Measurements from ENCODE around the gene CAMKMT. TPM values are rescaled to one million over a fixed set of nuclear protein-coding genes. Genes with fewer than 3 reads are reported as not detected.

The CAMKMT gene
- total RNA-seq, 4 donors from 2014 or later, result 9.8 to 33.0 (median 18.7) TPM

GRCh38 chr2:44705356-44705755 lies 343.6 kb downstream of the CAMKMT start:
- no peaks in the 10 kb centered on the region for H3K27me3 ChIP-seq
- no peak overlapping the region for H3K4me3 ChIP-seq
- no peaks in the 10 kb centered on the region for H3K4me1 ChIP-seq
- H3K36me3 ChIP-seq, result no peaks in the 10 kb centered on the region
- H3K9me3 ChIP-seq, result no peaks in the 10 kb centered on the region
- TF ChIP-seq POLR2A (IDR thresholded peaks at IDR 0.05), result no peak
- TF ChIP-seq CTCF (IDR thresholded peaks at IDR 0.05), result no peak
- no peak overlapping the region for H3K27ac ChIP-seq
- DNase-seq, result no peak

GRCh38 chr2:44705876-44706480 lies 344.2 kb downstream of the CAMKMT start:
- H3K36me3 ChIP-seq, result no peaks in the 10 kb centered on the region
- H3K4me3 ChIP-seq, result no peak overlapping the region
- no peak overlapping the region for H3K27ac ChIP-seq
- H3K27me3 ChIP-seq, result no peaks in the 10 kb centered on the region
- no peaks in the 10 kb centered on the region for H3K9me3 ChIP-seq
- no peaks in the 10 kb centered on the region for H3K4me1 ChIP-seq
- no peak for TF ChIP-seq POLR2A (IDR thresholded peaks at IDR 0.05)
- TF ChIP-seq CTCF (IDR thresholded peaks at IDR 0.05), result no peak
- no peak for DNase-seq

GRCh38 chr2:44706681-44707553 lies 345.2 kb downstream of the CAMKMT start:
- no peaks in the 10 kb centered on the region for H3K4me1 ChIP-seq
- H3K27me3 ChIP-seq, result no peaks in the 10 kb centered on the region
- TF ChIP-seq POLR2A (IDR thresholded peaks at IDR 0.05) (no peak), CTCF (IDR thresholded peaks at IDR 0.05) (no peak)
- no peaks in the 10 kb centered on the region for H3K36me3 ChIP-seq
- DNase-seq, result no peak
- no peak overlapping the region for H3K4me3 ChIP-seq
- H3K27ac ChIP-seq, result no peak overlapping the region
- no peaks in the 10 kb centered on the region for H3K9me3 ChIP-seq

GRCh38 chr2:44707945-44708660 lies 346.4 kb downstream of the CAMKMT start:
- no peak overlapping the region for H3K4me3 ChIP-seq
- no peak for DNase-seq
- no peaks in the 10 kb centered on the region for H3K27me3 ChIP-seq
- no peaks in the 10 kb centered on the region for H3K4me1 ChIP-seq
- no peak for TF ChIP-seq POLR2A (IDR thresholded peaks at IDR 0.05)
- TF ChIP-seq CTCF (IDR thresholded peaks at IDR 0.05), result no peak
- H3K27ac ChIP-seq, result no peak overlapping the region
- no peaks in the 10 kb centered on the region for H3K36me3 ChIP-seq
- no peaks in the 10 kb centered on the region for H3K9me3 ChIP-seq

- no peaks in the 10 kb centered on the region for H3K9me3 ChIP-seq
- TF ChIP-seq POLR2A (IDR thresholded peaks at IDR 0.05) (no peak), CTCF (IDR thresholded peaks at IDR 0.05) (no peak)
- peak overlapping the region in 1 of 4 donors; percentile 51 for H3K27ac ChIP-seq
- H3K36me3 ChIP-seq, result no peaks in the 10 kb centered on the region
- H3K4me1 ChIP-seq, result no peaks in the 10 kb centered on the region
- no peaks in the 10 kb centered on the region for H3K27me3 ChIP-seq
- no peak for DNase-seq
- H3K4me3 ChIP-seq, result no peak overlapping the region
Observed at GRCh38 chr2:44708661-44709000, 346.9 kb downstream of the CAMKMT start.

Data from Peyer's patch (tissue), 4 donors.